Measurements from ENCODE around the gene PDE6D.

DNA sequence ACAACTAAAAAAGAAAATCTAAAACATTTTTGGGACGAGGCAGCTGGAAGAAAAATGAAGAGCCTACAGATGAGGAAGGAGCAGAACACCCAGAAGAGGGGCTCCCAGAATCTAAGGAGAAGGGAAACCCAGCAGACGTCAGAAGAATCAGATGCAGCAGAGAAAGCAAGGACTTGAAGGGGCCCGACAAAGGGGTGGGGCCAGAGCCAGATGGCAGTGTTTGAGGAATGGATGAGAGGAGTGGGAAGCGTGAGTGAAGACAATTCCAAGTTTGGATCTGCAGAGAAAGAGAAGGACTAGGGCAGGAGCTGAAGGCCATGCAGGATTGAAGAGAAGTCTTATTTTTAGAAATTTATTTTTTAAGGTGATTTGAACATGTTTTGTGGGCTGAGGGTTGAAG is 53.5 kb downstream of the PDE6D start:
- TF ChIP-seq POLR2AphosphoS5 (IDR thresholded peaks at IDR 0.05; ENCODE audit: low read depth, low read length) (no peak), SPI1 (IDR thresholded peaks at IDR 0.05; ENCODE audit: low read depth, low read length) (no peak), POLR2A (IDR thresholded peaks at IDR 0.05; ENCODE audit: low read depth, low read length) (no peak), TAF1 (IDR thresholded peaks at IDR 0.05; ENCODE audit: low read depth, low read length) (no peak)

Measured in GM12891 (cell line).